Panc1 (cell line): Measurements from ENCODE around the gene MPL. TPM values are rescaled to one million over a fixed set of nuclear protein-coding genes. Genes with fewer than 3 reads are reported as not detected.

Source experiments
- microRNA-seq: library from miRNA; unstranded; fragments of <30 nt; microRNA quantifications from one replicate; pipeline ENCODE4 v1.1.0, GENCODE V29; 2020; ENCODE audit not compliant: unreplicated experiment
- total RNA-seq: library from RNA; stranded (reverse); gene quantifications from one replicate; pipeline ENCODE4 v1.2.1, GENCODE V29; 2021; ENCODE audit not compliant: unreplicated experiment

MPL gene
- total RNA-seq, 1 experiment from 2014 or later: not detected

Small RNAs within 50 kb of the gene (microRNA-seq; reads per million reads assigned to microRNA genes)
- 2.5 reads per million for gene MIR6734

Other genes with a start within 250 kb of the MPL start
- gene EBNA1BP2, start 165.5 kb upstream of the MPL start, total RNA-seq: 144 TPM
- gene CFAP57, start 165.5 kb upstream of the MPL start, total RNA-seq: 0.69 TPM
- not detected for gene TMEM125, start 67.8 kb upstream of the MPL start, total RNA-seq
- gene C1orf210, start 52.2 kb upstream of the MPL start, total RNA-seq: not detected
- gene TIE1, start 36.8 kb upstream of the MPL start, total RNA-seq: 0.28 TPM
- 215 TPM for gene CDC20, start 21.2 kb downstream of the MPL start, total RNA-seq
- 105 TPM for gene ELOVL1, start 30.2 kb downstream of the MPL start, total RNA-seq
- gene MED8, start 52.0 kb downstream of the MPL start, total RNA-seq: 50.8 TPM
- gene SZT2, start 52.1 kb downstream of the MPL start, total RNA-seq: 40.2 TPM
- gene HYI, start 116.1 kb downstream of the MPL start, total RNA-seq: 55.3 TPM
- gene PTPRF, start 193.1 kb downstream of the MPL start, total RNA-seq: 77.5 TPM